Hematopoietic multipotent progenitor cell treated with erythropoietin and hydrocortisone succinate and interleukin-3 and kit ligand, for 17 days (in vitro differentiated cells): ENCODE measurements around the gene CKAP4.
A peak's percentile ranks its signal among the peaks of the same experiment; 100 is the strongest.

Experiments used
- DNase-seq: peaks from one replicate; pipeline ENCODE4 v3.0.0-alpha.2; 2015; ENCODE audit warnings: low spot score

The CKAP4 gene

GRCh38 chr12:106274575-106275121 is 26.8 kb upstream of the CKAP4 start:
- DNase-seq, result no peak

- DNase-seq, result no peak
These were observed 26.2 kb upstream of the CKAP4 start for GRCh38 chr12:106274012-106274411.

GRCh38 chr12:106273491-106273890 is 25.7 kb upstream of the CKAP4 start:
- no peak for DNase-seq

- no peak for DNase-seq
These were observed 24.0 kb upstream of the CKAP4 start for GRCh38 chr12:106271575-106272505.

- peak; percentile 86 for DNase-seq
These were observed 21.4 kb upstream of the CKAP4 start for GRCh38 chr12:106269150-106269771.

GRCh38 chr12:106267535-106267934 is 19.7 kb upstream of the CKAP4 start:
- no peak for DNase-seq

- no peak for DNase-seq
These were observed 17.3 kb upstream of the CKAP4 start for GRCh38 chr12:106265116-106265515.

- DNase-seq, result no peak
These were observed 11.1 kb upstream of the CKAP4 start for GRCh38 chr12:106258935-106259334.

GRCh38 chr12:106258226-106258625 is 10.4 kb upstream of the CKAP4 start:
- no peak for DNase-seq

- no peak for DNase-seq
These were observed 8.7 kb upstream of the CKAP4 start for GRCh38 chr12:106256524-106256923.

GRCh38 chr12:106255952-106256351 is 8.1 kb upstream of the CKAP4 start:
- DNase-seq, result no peak

GRCh38 chr12:106255493-106255892 is 7.7 kb upstream of the CKAP4 start:
- no peak for DNase-seq

GRCh38 chr12:106254724-106255123 is 6.9 kb upstream of the CKAP4 start:
- DNase-seq, result no peak

- DNase-seq, result no peak
These were observed 4.0 kb upstream of the CKAP4 start for GRCh38 chr12:106251631-106252455.

GRCh38 chr12:106249411-106250135 is 1.8 kb upstream of the CKAP4 start:
- DNase-seq, result no peak

- DNase-seq, result no peak
These were observed 1.1 kb upstream of the CKAP4 start for GRCh38 chr12:106248846-106249371.

GRCh38 chr12:106248312-106248845 is 559 bp upstream of the CKAP4 start:
- no peak for DNase-seq

- no peak for DNase-seq
These were observed 738 bp downstream of the CKAP4 start for GRCh38 chr12:106246891-106247673.

- DNase-seq, result no peak
These were observed 2.1 kb downstream of the CKAP4 start for GRCh38 chr12:106245767-106246166.

- DNase-seq, result no peak
These were observed 4.2 kb downstream of the CKAP4 start for GRCh38 chr12:106243620-106244019.
